HEK293 (cell line): Measurements from ENCODE around the gene AAR2.

Experiments used
- CTCF ChIA-PET: fragments of 350-600 bp; formaldehyde crosslinking; extraction: SDS; loops from one replicate; lab custom pipeline; 2021; ENCODE audit warnings: antibody characterized with exemption; lab: Yijun Ruan, JAX
- POLR2A ChIA-PET: fragments of 300-600 bp; formaldehyde crosslinking; extraction: SDS; loops from one replicate; lab custom pipeline; 2020; ENCODE audit warnings: antibody characterized with exemption, inconsistent platforms; lab: Yijun Ruan, JAX
- H3K27ac ChIP-seq: fragments of 200-500 bp; sonication (Bioruptor generic); 2 replicates; pipeline ENCODE4 v1.5.1; 2014; ENCODE audit warnings: low read depth, low read length, control low read depth, inconsistent platforms; ENCODE audit errors: extremely low read depth
- H3K36me3 ChIP-seq, 2 experiments: fragments of 200-500 bp in 1 of 2; sonication (Bioruptor generic) in 1 of 2; 1 replicate in 1 of 2; 2 replicates in 1 of 2; pipeline ENCODE4 v1.5.1; 2014 to 2017; ENCODE audit warnings: inconsistent platforms in 2 of 2, low read length in 2 of 2; ENCODE audit not compliant: control insufficient read depth in 2 of 2, insufficient read depth in 1 of 2
- H3K4me1 ChIP-seq: fragments of 200-500 bp; sonication (Bioruptor generic); 2 replicates; pipeline ENCODE4 v1.5.1; 2014; ENCODE audit warnings: mild to moderate bottlenecking, low read length, inconsistent platforms; ENCODE audit not compliant: control insufficient read depth, insufficient read depth
- H3K4me3 ChIP-seq: 2 replicates; pipeline ENCODE4 v1.5.1; 2011; ENCODE audit warnings: low read depth, mild to moderate bottlenecking, control low read depth, low read length, moderate library complexity
- H3K9me3 ChIP-seq: fragments of 200-500 bp; sonication (Bioruptor generic); 2 replicates; pipeline ENCODE4 v1.5.1; 2014; ENCODE audit warnings: low read depth, low read length, inconsistent platforms; ENCODE audit not compliant: control insufficient read depth, insufficient read depth
- BCL11B ChIP-seq: fragments of 450-650 bp; formaldehyde crosslinking; IDR thresholded peaks from 2 replicates; pipeline ENCODE4 v1.5.1; 2016; ENCODE audit warnings: low read depth, missing biosample characterization, missing genetic modification characterization
- EGR2 ChIP-seq: fragments of 450-650 bp; formaldehyde crosslinking; IDR thresholded peaks from 2 replicates; pipeline ENCODE4 v1.5.1; 2016; ENCODE audit warnings: low read depth, missing biosample characterization, missing genetic modification characterization
- GFI1B ChIP-seq: fragments of 450-650 bp; formaldehyde crosslinking; IDR thresholded peaks from 2 replicates; pipeline ENCODE4 v1.5.1; 2016; ENCODE audit warnings: missing biosample characterization, missing genetic modification characterization
- HOXA7 ChIP-seq: sonication (generic); formaldehyde crosslinking; IDR thresholded peaks from 2 replicates; pipeline ENCODE4 v1.8.1; 2022; ENCODE audit warnings: missing genetic modification reagents, borderline replicate concordance
- KLF8 ChIP-seq: fragments of 450-650 bp; formaldehyde crosslinking; IDR thresholded peaks from 2 replicates; pipeline ENCODE4 v1.5.1; 2016; ENCODE audit warnings: missing biosample characterization, missing genetic modification characterization
- ZBTB20 ChIP-seq: fragments of 450-650 bp; formaldehyde crosslinking; IDR thresholded peaks from 2 replicates; pipeline ENCODE4 v1.5.1; 2016; ENCODE audit warnings: missing biosample characterization, missing genetic modification characterization
- ZNF138 ChIP-seq: fragments of 450-650 bp; formaldehyde crosslinking; IDR thresholded peaks from 2 replicates; pipeline ENCODE4 v1.5.1; 2016; ENCODE audit warnings: missing biosample characterization, missing genetic modification characterization, borderline replicate concordance
- ZNF2 ChIP-seq: fragments of 450-650 bp; formaldehyde crosslinking; IDR thresholded peaks from 2 replicates; pipeline ENCODE4 v1.5.1; 2016; ENCODE audit warnings: missing biosample characterization, missing genetic modification characterization
- ZNF335 ChIP-seq: fragments of 450-650 bp; formaldehyde crosslinking; conservative IDR thresholded peaks from 2 replicates; pipeline ENCODE4 v1.5.1; 2016; ENCODE audit warnings: missing biosample characterization, missing genetic modification characterization
- ZNF521 ChIP-seq: fragments of 450-650 bp; formaldehyde crosslinking; IDR thresholded peaks from 2 replicates; pipeline ENCODE4 v1.5.1; 2017; ENCODE audit warnings: missing biosample characterization, mild to moderate bottlenecking, missing genetic modification characterization
- ZNF571 ChIP-seq: fragments of 450-650 bp; formaldehyde crosslinking; IDR thresholded peaks from 2 replicates; pipeline ENCODE4 v1.5.0; 2017; ENCODE audit warnings: missing biosample characterization, missing genetic modification characterization
- ZNF610 ChIP-seq: fragments of 450-650 bp; formaldehyde crosslinking; IDR thresholded peaks from 2 replicates; pipeline ENCODE4 v1.5.1; 2016; ENCODE audit warnings: missing biosample characterization, missing genetic modification characterization, borderline replicate concordance
- ZNF76 ChIP-seq: fragments of 450-650 bp; formaldehyde crosslinking; IDR thresholded peaks from 2 replicates; pipeline ENCODE4; 2016; ENCODE audit warnings: low read depth, missing biosample characterization, missing genetic modification characterization, borderline replicate concordance
- TF ChIP-seq, protein P1 (sequence below): fragments of 450-650 bp; formaldehyde crosslinking; IDR thresholded peaks from 2 replicates; pipeline ENCODE4 v1.5.1; 2016; ENCODE audit warnings: missing biosample characterization, missing genetic modification characterization
- TF ChIP-seq, protein P2 (sequence below): fragments of 450-650 bp; formaldehyde crosslinking; IDR thresholded peaks from 2 replicates; pipeline ENCODE4 v1.5.1; 2016; ENCODE audit warnings: missing biosample characterization, missing genetic modification characterization
- TF ChIP-seq, protein P3 (sequence below): fragments of 450-650 bp; formaldehyde crosslinking; IDR thresholded peaks from 2 replicates; pipeline ENCODE4 v1.5.1; 2016; ENCODE audit warnings: missing biosample characterization, missing genetic modification characterization
- TF ChIP-seq, protein P4 (sequence below): fragments of 450-650 bp; formaldehyde crosslinking; IDR thresholded peaks from 2 replicates; pipeline ENCODE4 v1.5.1; 2016; ENCODE audit warnings: missing biosample characterization, missing genetic modification characterization, borderline replicate concordance
- TF ChIP-seq, protein P5 (sequence below): fragments of 450-650 bp; formaldehyde crosslinking; IDR thresholded peaks from 2 replicates; pipeline ENCODE4 v1.5.1; 2016; ENCODE audit warnings: missing biosample characterization, missing genetic modification characterization
- TF ChIP-seq, protein P6 (sequence below): fragments of 450-650 bp; IDR thresholded peaks from 2 replicates; pipeline ENCODE4 v1.5.1; 2018; ENCODE audit warnings: missing biosample characterization, missing genetic modification characterization

Gene AAR2

DNA sequence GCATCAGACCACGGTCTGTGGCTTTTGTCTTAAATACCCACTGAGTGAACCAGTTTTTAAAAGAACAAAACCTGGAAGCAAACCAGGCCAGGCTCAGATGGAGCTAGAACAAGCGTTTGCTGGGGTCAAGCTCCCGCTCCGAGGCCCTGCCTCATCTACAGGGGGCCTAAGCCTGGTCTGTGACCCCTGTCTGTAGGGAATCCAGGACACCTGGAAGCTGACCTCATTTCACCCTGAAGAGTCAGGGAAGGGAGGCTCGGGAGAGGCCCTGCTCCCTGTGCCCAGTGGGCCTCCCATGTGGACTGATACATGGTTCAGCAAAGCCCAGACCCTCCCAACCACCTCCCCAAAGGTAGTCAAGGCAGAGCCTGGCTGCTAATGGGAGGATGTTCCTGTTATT is 43.1 kb downstream of the AAR2 start (continued):
- TF ChIP-seq ZNF521 (tag by site-specific recombination) (no peak), ZBTB20 (tag by site-specific recombination) (no peak), BCL11B (no peak)
- TF ChIP-seq, protein P1, sequence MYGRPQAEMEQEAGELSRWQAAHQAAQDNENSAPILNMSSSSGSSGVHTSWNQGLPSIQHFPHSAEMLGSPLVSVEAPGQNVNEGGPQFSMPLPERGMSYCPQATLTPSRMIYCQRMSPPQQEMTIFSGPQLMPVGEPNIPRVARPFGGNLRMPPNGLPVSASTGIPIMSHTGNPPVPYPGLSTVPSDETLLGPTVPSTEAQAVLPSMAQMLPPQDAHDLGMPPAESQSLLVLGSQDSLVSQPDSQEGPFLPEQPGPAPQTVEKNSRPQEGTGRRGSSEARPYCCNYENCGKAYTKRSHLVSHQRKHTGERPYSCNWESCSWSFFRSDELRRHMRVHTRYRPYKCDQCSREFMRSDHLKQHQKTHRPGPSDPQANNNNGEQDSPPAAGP (tag by site-specific recombination), result no peak

DNA sequence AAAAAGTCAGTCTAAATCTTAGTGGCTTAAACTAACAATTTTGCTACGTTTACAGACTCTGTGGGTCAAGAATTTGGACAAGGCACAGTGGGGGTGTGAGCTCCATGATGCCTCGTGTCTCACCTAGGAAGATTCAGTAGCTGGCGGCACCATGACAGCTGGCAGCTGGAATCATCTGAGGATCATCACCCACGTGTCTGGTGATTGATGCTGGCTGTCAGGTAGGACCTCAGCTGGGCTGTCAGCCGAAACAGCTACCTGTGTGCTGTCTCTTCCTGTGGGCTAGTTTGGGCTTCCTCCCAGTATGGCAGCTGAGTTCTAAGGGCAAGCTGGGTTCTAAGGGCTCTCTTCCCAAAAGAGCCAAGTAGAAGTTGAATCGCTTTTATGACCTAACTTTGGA is 43.5 kb downstream of the AAR2 start:
- POLR2A ChIA-PET, result no interaction called here
- H3K36me3 ChIP-seq, result no peaks in the 10 kb centered on the region
- no peak overlapping the region for H3K4me3 ChIP-seq
- TF ChIP-seq, protein P2, sequence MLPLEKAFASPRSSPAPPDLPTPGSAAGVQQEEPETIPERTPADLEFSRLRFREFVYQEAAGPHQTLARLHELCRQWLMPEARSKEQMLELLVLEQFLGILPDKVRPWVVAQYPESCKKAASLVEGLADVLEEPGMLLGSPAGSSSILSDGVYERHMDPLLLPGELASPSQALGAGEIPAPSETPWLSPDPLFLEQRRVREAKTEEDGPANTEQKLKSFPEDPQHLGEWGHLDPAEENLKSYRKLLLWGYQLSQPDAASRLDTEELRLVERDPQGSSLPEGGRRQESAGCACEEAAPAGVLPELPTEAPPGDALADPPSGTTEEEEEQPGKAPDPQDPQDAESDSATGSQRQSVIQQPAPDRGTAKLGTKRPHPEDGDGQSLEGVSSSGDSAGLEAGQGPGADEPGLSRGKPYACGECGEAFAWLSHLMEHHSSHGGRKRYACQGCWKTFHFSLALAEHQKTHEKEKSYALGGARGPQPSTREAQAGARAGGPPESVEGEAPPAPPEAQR (tag by site-specific recombination), result no peak
- TF ChIP-seq ZNF335 (no peak), GFI1B (no peak)
- CTCF ChIA-PET, result no interaction called here
- no peaks in the 10 kb centered on the region for H3K4me1 ChIP-seq
- H3K27ac ChIP-seq, result no peak overlapping the region
- H3K9me3 ChIP-seq, result no peaks in the 10 kb centered on the region

DNA sequence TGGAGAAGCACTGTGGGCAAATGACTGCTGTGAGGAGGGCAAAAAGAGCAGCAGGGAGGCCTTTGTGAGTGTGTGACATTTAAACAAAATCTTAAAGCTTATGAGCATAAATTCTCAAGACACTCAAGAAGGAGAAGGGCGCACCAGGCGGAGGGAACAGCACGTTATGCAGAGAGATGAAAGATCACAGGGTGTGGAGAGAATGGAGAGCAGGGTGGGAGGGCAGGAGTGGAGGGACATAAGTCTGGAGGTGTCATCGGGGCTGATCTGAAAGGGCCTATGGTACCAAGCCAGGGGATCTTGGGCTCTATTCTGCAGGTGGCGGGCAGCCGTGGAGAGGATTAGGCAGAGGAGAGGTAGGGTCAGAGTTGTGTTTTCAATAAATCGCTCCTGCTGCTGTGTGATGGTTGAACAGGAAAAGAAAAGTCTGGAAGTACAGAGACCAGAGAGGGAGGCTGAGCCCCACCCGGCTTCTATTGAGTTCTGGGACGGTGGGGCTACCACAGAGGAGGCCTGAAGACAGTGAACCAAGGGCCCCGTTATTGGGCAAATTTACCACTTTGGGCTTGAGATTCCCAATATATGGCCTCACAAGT is 45.6 kb downstream of the AAR2 start:
- POLR2A ChIA-PET, result no interaction called here
- CTCF ChIA-PET, result no interaction called here
- TF ChIP-seq, protein P3, sequence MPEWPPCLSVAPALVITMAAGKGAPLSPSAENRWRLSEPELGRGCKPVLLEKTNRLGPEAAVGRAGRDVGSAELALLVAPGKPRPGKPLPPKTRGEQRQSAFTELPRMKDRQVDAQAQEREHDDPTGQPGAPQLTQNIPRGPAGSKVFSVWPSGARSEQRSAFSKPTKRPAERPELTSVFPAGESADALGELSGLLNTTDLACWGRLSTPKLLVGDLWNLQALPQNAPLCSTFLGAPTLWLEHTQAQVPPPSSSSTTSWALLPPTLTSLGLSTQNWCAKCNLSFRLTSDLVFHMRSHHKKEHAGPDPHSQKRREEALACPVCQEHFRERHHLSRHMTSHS (tag by site-specific recombination), result no peak
- TF ChIP-seq ZNF610, result no peak
- no peak for TF ChIP-seq HOXA7 (CRISPR knock-in tag)
- TF ChIP-seq, protein P4, sequence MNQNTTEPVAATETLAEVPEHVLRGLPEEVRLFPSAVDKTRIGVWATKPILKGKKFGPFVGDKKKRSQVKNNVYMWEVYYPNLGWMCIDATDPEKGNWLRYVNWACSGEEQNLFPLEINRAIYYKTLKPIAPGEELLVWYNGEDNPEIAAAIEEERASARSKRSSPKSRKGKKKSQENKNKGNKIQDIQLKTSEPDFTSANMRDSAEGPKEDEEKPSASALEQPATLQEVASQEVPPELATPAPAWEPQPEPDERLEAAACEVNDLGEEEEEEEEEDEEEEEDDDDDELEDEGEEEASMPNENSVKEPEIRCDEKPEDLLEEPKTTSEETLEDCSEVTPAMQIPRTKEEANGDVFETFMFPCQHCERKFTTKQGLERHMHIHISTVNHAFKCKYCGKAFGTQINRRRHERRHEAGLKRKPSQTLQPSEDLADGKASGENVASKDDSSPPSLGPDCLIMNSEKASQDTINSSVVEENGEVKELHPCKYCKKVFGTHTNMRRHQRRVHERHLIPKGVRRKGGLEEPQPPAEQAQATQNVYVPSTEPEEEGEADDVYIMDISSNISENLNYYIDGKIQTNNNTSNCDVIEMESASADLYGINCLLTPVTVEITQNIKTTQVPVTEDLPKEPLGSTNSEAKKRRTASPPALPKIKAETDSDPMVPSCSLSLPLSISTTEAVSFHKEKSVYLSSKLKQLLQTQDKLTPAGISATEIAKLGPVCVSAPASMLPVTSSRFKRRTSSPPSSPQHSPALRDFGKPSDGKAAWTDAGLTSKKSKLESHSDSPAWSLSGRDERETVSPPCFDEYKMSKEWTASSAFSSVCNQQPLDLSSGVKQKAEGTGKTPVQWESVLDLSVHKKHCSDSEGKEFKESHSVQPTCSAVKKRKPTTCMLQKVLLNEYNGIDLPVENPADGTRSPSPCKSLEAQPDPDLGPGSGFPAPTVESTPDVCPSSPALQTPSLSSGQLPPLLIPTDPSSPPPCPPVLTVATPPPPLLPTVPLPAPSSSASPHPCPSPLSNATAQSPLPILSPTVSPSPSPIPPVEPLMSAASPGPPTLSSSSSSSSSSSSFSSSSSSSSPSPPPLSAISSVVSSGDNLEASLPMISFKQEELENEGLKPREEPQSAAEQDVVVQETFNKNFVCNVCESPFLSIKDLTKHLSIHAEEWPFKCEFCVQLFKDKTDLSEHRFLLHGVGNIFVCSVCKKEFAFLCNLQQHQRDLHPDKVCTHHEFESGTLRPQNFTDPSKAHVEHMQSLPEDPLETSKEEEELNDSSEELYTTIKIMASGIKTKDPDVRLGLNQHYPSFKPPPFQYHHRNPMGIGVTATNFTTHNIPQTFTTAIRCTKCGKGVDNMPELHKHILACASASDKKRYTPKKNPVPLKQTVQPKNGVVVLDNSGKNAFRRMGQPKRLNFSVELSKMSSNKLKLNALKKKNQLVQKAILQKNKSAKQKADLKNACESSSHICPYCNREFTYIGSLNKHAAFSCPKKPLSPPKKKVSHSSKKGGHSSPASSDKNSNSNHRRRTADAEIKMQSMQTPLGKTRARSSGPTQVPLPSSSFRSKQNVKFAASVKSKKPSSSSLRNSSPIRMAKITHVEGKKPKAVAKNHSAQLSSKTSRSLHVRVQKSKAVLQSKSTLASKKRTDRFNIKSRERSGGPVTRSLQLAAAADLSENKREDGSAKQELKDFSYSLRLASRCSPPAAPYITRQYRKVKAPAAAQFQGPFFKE (tag by site-specific recombination), result no peak
- TF ChIP-seq EGR2 (tag by site-specific recombination), result no peak
- no peak for TF ChIP-seq ZNF76 (tag by site-specific recombination)
- TF ChIP-seq ZNF138 (tag by site-specific recombination), result no peak
- TF ChIP-seq, protein P5, sequence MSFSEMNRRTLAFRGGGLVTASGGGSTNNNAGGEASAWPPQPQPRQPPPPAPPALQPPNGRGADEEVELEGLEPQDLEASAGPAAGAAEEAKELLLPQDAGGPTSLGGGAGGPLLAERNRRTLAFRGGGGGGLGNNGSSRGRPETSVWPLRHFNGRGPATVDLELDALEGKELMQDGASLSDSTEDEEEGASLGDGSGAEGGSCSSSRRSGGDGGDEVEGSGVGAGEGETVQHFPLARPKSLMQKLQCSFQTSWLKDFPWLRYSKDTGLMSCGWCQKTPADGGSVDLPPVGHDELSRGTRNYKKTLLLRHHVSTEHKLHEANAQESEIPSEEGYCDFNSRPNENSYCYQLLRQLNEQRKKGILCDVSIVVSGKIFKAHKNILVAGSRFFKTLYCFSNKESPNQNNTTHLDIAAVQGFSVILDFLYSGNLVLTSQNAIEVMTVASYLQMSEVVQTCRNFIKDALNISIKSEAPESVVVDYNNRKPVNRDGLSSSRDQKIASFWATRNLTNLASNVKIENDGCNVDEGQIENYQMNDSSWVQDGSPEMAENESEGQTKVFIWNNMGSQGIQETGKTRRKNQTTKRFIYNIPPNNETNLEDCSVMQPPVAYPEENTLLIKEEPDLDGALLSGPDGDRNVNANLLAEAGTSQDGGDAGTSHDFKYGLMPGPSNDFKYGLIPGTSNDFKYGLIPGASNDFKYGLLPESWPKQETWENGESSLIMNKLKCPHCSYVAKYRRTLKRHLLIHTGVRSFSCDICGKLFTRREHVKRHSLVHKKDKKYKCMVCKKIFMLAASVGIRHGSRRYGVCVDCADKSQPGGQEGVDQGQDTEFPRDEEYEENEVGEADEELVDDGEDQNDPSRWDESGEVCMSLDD (tag by site-specific recombination), result no peak
- TF ChIP-seq KLF8, result no peak
- no peak for TF ChIP-seq ZNF571 (tag by site-specific recombination)
- TF ChIP-seq ZNF2 (tag by site-specific recombination), result no peak
- TF ChIP-seq, protein P6, sequence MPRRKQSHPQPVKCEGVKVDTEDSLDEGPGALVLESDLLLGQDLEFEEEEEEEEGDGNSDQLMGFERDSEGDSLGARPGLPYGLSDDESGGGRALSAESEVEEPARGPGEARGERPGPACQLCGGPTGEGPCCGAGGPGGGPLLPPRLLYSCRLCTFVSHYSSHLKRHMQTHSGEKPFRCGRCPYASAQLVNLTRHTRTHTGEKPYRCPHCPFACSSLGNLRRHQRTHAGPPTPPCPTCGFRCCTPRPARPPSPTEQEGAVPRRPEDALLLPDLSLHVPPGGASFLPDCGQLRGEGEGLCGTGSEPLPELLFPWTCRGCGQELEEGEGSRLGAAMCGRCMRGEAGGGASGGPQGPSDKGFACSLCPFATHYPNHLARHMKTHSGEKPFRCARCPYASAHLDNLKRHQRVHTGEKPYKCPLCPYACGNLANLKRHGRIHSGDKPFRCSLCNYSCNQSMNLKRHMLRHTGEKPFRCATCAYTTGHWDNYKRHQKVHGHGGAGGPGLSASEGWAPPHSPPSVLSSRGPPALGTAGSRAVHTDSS (tag by site-specific recombination), result no peak
- Histone ChIP-seq H3K27ac (no peak overlapping the region), H3K9me3 (no peaks in the 10 kb centered on the region), H3K36me3 (no peaks in the 10 kb centered on the region), H3K4me1 (no peaks in the 10 kb centered on the region), H3K4me3 (no peak overlapping the region)
